ENCODE data around the gene ANLN. TPM values are rescaled to one million over a fixed set of nuclear protein-coding genes. Genes with fewer than 3 reads are reported as not detected.

The ANLN gene
- total RNA-seq, 4 donors from 2014 or later = 5.0 to 43.7 (median 11.2) TPM

GRCh38 chr7:36348771-36349170, 40.9 kb upstream of the ANLN start:
- TF ChIP-seq, protein P1, sequence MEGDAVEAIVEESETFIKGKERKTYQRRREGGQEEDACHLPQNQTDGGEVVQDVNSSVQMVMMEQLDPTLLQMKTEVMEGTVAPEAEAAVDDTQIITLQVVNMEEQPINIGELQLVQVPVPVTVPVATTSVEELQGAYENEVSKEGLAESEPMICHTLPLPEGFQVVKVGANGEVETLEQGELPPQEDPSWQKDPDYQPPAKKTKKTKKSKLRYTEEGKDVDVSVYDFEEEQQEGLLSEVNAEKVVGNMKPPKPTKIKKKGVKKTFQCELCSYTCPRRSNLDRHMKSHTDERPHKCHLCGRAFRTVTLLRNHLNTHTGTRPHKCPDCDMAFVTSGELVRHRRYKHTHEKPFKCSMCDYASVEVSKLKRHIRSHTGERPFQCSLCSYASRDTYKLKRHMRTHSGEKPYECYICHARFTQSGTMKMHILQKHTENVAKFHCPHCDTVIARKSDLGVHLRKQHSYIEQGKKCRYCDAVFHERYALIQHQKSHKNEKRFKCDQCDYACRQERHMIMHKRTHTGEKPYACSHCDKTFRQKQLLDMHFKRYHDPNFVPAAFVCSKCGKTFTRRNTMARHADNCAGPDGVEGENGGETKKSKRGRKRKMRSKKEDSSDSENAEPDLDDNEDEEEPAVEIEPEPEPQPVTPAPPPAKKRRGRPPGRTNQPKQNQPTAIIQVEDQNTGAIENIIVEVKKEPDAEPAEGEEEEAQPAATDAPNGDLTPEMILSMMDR (IDR thresholded peaks at IDR 0.05) = no peak
- no peaks in the 10 kb centered on the region for H3K9me3 ChIP-seq
- no peak overlapping the region for H3K27ac ChIP-seq

GRCh38 chr7:36349626-36350025, 40.0 kb upstream of the ANLN start:
- Histone ChIP-seq H3K4me3 (no peak overlapping the region), H3K27me3 (no peaks in the 10 kb centered on the region), H3K9me3 (no peaks in the 10 kb centered on the region), H3K4me1 (no peaks in the 10 kb centered on the region), H3K36me3 (no peaks in the 10 kb centered on the region), H3K27ac (no peak overlapping the region)
- TF ChIP-seq, protein P1 (IDR thresholded peaks at IDR 0.05) = no peak
- TF ChIP-seq POLR2A (IDR thresholded peaks at IDR 0.05) = no peak
- DNase-seq = no peak

More at GRCh38 chr7:36348771-36349170, 40.9 kb upstream of the ANLN start:
- no peak for DNase-seq
- no peaks in the 10 kb centered on the region for H3K27me3 ChIP-seq
- no peak overlapping the region for H3K4me3 ChIP-seq
- H3K36me3 ChIP-seq = no peaks in the 10 kb centered on the region
- no peaks in the 10 kb centered on the region for H3K4me1 ChIP-seq

DNA sequence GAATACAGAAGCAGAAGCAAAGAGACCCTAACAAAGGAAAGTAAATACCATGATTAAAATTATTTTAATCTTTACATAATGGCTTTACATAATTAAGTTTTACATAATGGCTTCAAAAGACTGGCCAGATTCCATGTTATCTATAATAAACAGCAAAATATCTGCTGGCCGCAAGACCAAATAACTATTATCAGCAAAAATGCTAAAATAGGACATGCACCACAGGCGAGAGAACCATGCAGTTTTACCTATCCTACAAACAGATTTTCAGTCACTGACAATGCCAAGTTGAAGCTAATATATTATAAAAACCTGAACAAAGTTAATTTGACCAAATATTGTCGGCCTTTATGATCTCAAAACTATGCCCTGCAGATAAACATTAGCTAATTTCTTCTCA, 34.2 kb upstream of the ANLN start:
- Histone ChIP-seq H3K9me3 (no peaks in the 10 kb centered on the region), H3K36me3 (no peaks in the 10 kb centered on the region), H3K27ac (no peak overlapping the region), H3K4me3 (no peak overlapping the region), H3K27me3 (no peaks in the 10 kb centered on the region), H3K4me1 (no peaks in the 10 kb centered on the region)
- TF ChIP-seq POLR2A (IDR thresholded peaks at IDR 0.05) = no peak
- TF ChIP-seq, protein P1 (IDR thresholded peaks at IDR 0.05) = no peak
- no peak for DNase-seq

DNA sequence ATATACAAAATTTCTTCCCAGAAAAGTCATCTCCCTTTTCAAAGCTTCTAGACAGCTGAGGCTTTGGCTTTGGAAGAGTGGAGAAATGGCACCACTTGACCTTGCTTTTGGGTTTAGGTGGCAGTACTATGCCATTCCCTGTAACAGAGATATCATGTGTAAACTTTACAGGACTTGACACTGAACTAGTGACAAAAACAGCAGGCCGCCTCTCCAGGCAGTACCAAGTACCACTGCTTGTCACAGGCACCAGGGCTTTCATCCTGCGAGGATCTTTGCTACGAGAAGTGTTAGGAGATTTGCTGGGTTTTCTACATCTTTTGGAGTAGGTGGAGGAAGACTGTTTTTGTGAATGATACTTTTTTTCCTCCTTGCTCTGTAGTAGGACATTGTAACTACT, 32.6 kb upstream of the ANLN start:
- H3K27me3 ChIP-seq = no peaks in the 10 kb centered on the region
- no peaks in the 10 kb centered on the region for H3K9me3 ChIP-seq
- DNase-seq = no peak
- no peaks in the 10 kb centered on the region for H3K36me3 ChIP-seq
- TF ChIP-seq, protein P1 (IDR thresholded peaks at IDR 0.05) = no peak
- TF ChIP-seq POLR2A (IDR thresholded peaks at IDR 0.05) = no peak
- no peak overlapping the region for H3K27ac ChIP-seq
- H3K4me1 ChIP-seq = no peaks in the 10 kb centered on the region
- no peak overlapping the region for H3K4me3 ChIP-seq

- no peaks in the 10 kb centered on the region for H3K9me3 ChIP-seq
- no peaks in the 10 kb centered on the region for H3K36me3 ChIP-seq
- DNase-seq = no peak
- H3K4me1 ChIP-seq = no peaks in the 10 kb centered on the region
- H3K4me3 ChIP-seq = no peak overlapping the region
- no peaks in the 10 kb centered on the region for H3K27me3 ChIP-seq
- no peak for TF ChIP-seq POLR2A (IDR thresholded peaks at IDR 0.05)
- TF ChIP-seq, protein P1 (IDR thresholded peaks at IDR 0.05) = no peak
- no peak overlapping the region for H3K27ac ChIP-seq
These were observed 31.1 kb upstream of the ANLN start for GRCh38 chr7:36358589-36358988.

- no peaks in the 10 kb centered on the region for H3K9me3 ChIP-seq
- no peak overlapping the region for H3K27ac ChIP-seq
- H3K36me3 ChIP-seq = no peaks in the 10 kb centered on the region
- H3K4me3 ChIP-seq = no peak overlapping the region
- H3K27me3 ChIP-seq = no peaks in the 10 kb centered on the region
- TF ChIP-seq POLR2A (IDR thresholded peaks at IDR 0.05) = no peak
- TF ChIP-seq, protein P1 (IDR thresholded peaks at IDR 0.05) = no peak
- no peaks in the 10 kb centered on the region for H3K4me1 ChIP-seq
- DNase-seq = no peak
These were observed 29.4 kb upstream of the ANLN start for GRCh38 chr7:36360244-36360643.

Data from Peyer's patch (tissue), 4 donors.